ENCODE data around the gene EML6. TPM values are rescaled to one million over a fixed set of nuclear protein-coding genes. Genes with fewer than 3 reads are reported as not detected.

Gene EML6
- total and polyA plus RNA-seq, 2 of the 8 experiments (the other 6 are each of a cell fraction or from before 2014, with no cell fraction given): 1.2 to 1.6 TPM

- no peak for TF ChIP-seq TCF12 (IDR thresholded peaks at IDR 0.05; ENCODE audit: low read depth, low read length)
- TF ChIP-seq CREB1 (IDR thresholded peaks at IDR 0.05): no peak
- no peak for TF ChIP-seq SIN3A (conservative IDR thresholded peaks at IDR 0.05 in 1 of 2, IDR thresholded peaks at IDR 0.05 in 1 of 2; ENCODE audit: low read depth in 1 of 2, low read length in 2 of 2)
- no peak for TF ChIP-seq PHF8 (conservative IDR thresholded peaks at IDR 0.05; ENCODE audit: low read depth, low read length)
Measured at GRCh38 chr2:55003706-55004639, 280.5 kb downstream of the EML6 start (continued).
